Endothelial cell of umbilical vein (primary cell): ENCODE measurements around the gene SPP1.

Experiments used
- EZH2 ChIP-seq: IDR thresholded peaks from 2 replicates; pipeline ENCODE4 v1.6.1; 2012; ENCODE audit warnings: borderline replicate concordance, low read depth, mild to moderate bottlenecking, moderate library complexity, low read length, inconsistent platforms; ENCODE audit not compliant: severe bottlenecking
- POLR2A ChIP-seq: IDR thresholded peaks from 2 replicates; pipeline ENCODE4 v1.6.1; 2012; ENCODE audit warnings: low read depth, mild to moderate bottlenecking, control low read depth, low read length
- TF ChIP-seq, protein P1 (sequence below), 2 donors: IDR thresholded peaks; 1 replicate in 1 of 2; 2 replicates in 1 of 2; pipeline ENCODE4 v1.5.1; 2011; ENCODE audit warnings: low read length in 2 of 2, mild to moderate bottlenecking in 2 of 2, moderate library complexity in 2 of 2, control low read depth in 1 of 2, inconsistent platforms in 1 of 2, low read depth in 1 of 2; ENCODE audit not compliant: insufficient read depth in 1 of 2; ENCODE audit errors: extremely low read depth in 1 of 2

DNA sequence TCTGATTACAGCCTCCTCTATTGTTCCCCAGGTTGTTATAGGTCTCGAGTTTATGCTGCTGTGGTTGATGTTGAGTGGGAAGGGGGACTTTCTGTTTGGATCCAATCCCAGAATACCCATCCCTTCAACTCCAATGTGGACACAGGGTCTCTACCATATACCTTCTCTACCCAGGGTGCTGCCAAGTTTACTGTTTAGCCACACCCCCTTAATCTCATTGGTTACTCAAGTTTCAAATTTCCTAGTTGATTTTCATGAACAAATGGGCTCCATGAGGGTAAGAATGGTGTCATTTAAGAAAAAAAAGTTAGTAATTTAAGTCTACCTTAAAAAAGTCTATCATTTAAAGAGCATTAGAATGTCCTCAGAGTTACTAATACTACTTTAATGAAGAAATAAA lies 3.6 kb upstream of the SPP1 start:
- TF ChIP-seq EZH2 (no peak), POLR2A (no peak)
- TF ChIP-seq, protein P1, sequence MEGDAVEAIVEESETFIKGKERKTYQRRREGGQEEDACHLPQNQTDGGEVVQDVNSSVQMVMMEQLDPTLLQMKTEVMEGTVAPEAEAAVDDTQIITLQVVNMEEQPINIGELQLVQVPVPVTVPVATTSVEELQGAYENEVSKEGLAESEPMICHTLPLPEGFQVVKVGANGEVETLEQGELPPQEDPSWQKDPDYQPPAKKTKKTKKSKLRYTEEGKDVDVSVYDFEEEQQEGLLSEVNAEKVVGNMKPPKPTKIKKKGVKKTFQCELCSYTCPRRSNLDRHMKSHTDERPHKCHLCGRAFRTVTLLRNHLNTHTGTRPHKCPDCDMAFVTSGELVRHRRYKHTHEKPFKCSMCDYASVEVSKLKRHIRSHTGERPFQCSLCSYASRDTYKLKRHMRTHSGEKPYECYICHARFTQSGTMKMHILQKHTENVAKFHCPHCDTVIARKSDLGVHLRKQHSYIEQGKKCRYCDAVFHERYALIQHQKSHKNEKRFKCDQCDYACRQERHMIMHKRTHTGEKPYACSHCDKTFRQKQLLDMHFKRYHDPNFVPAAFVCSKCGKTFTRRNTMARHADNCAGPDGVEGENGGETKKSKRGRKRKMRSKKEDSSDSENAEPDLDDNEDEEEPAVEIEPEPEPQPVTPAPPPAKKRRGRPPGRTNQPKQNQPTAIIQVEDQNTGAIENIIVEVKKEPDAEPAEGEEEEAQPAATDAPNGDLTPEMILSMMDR (IDR thresholded peaks at IDR 0.05; ENCODE audit: extremely low read depth in 1 of 2, insufficient read depth in 1 of 2, low read depth in 1 of 2, low read length in 2 of 2): no peak
